Motor neuron (in vitro differentiated cells): ENCODE results near the gene TRAPPC12. TPM values are rescaled to one million over a fixed set of nuclear protein-coding genes. Genes with fewer than 3 reads are reported as not detected.
A peak's percentile ranks its signal among the peaks of the same experiment; 100 is the strongest.

Experiments
- ATAC-seq, 8 experiments: fragments of 200-7000 bp; cut with Tn5 transposase; replicated peaks in 6 of 8; 2 replicates each; pipeline ENCODE4 v1.8.0; 2021; ENCODE audit warnings: mild to moderate bottlenecking in 8 of 8, moderate library complexity in 8 of 8
- H3K27ac ChIP-seq, 2 donors: fragments of 250-450 bp; sonication (Bioruptor Pico); 2 replicates each; pipeline ENCODE4 v1.9.0; 2021; ENCODE audit warnings: antibody characterized with exemption in 2 of 2, mild to moderate bottlenecking in 2 of 2, moderate library complexity in 1 of 2
- H3K4me1 ChIP-seq, 2 donors: fragments of 250-450 bp; sonication (Bioruptor Pico); replicated peaks in 1 of 2; 2 replicates each; pipeline ENCODE4 v1.6.1; 2021; ENCODE audit warnings: antibody characterized with exemption in 2 of 2, mild to moderate bottlenecking in 2 of 2, moderate library complexity in 1 of 2
- H3K4me3 ChIP-seq, 5 donors: fragments of 250-450 bp; sonication (Bioruptor Pico); 2 replicates each; pipeline ENCODE4 v1.9.0; 2021; ENCODE audit warnings: antibody characterized with exemption in 5 of 5, mild to moderate bottlenecking in 5 of 5, moderate library complexity in 4 of 5
- WGBS, 10 experiments: fragments of 450-650 bp; shearing (Covaris generic); methylation state at CpG; one replicate each; pipeline ENCODE4 v1.0.0; 2022; 5-methylcytosine and 5-hydroxymethylcytosine counted together
- in situ Hi-C, 9 experiments: fragments of 400-800 bp; cut with MboI; loops; one replicate each; pipeline ENCODE4 v1.15.0; 2021; ENCODE audit warnings: low sequenced_read_pairs in 9 of 9, low pct_unique_long_range_greater_than_20kb in 2 of 9; ENCODE audit not compliant: unreplicated experiment in 9 of 9
- total RNA-seq, 8 experiments: library from RNA; unstranded; fragments of 300-600 nt; gene quantifications; 2 replicates each; pipeline versions ENCODE4 v1.2.3 to v1.2.4, GENCODE V29; 2022

TRAPPC12 gene
- total RNA-seq, 8 experiments from 2014 or later: 40.1 to 228 (median 67.4) TPM

- peak overlapping the region; percentile 61 to 77 for H3K27ac ChIP-seq
- in situ Hi-C loops: no loop called here
- H3K4me1 ChIP-seq: peaks cover 29 to 42% of the 10 kb centered on the region in 2 donors
- WGBS, 10 experiments: 54 to 98% (median 65%) methylated on average over 3 to 8 of the region's 13 CpGs; no CpG with 5 or more reads in 4 of the 10 experiments
- ATAC-seq: peak in 5 of 8 experiments; percentile 51 to 66 (median 58)
- H3K4me3 ChIP-seq: no peak overlapping the region
These were observed 40.7 kb downstream of the TRAPPC12 start for GRCh38 chr2:3420076-3420768.

- in situ Hi-C loops: no loop called here
- peaks cover 29 to 42% of the 10 kb centered on the region in 2 donors for H3K4me1 ChIP-seq
These were observed 41.4 kb downstream of the TRAPPC12 start for GRCh38 chr2:3420769-3421397.

GRCh38 chr2:3421580-3421979 lies 42.1 kb downstream of the TRAPPC12 start:
- H3K4me1 ChIP-seq: peaks cover 29 to 42% of the 10 kb centered on the region in 2 donors
- WGBS, 10 experiments: 27 to 100% (median 93%) methylated on average over 1 to 15 of the region's 19 CpGs; no CpG with 5 or more reads in 1 of the 10 experiments
- no peak overlapping the region for H3K4me3 ChIP-seq
- in situ Hi-C loops: no loop called here
- peak in 5 of 8 experiments; percentile 32 to 92 (median 91) for ATAC-seq
- H3K27ac ChIP-seq: peak overlapping the region; percentile 72 to 77

More at GRCh38 chr2:3420769-3421397, 41.4 kb downstream of the TRAPPC12 start:
- WGBS, 10 experiments: 74 to 100% (median 90%) methylated on average over 3 to 11 of the region's 14 CpGs
- Histone ChIP-seq H3K4me3 (no peak overlapping the region), H3K27ac (peak overlapping the region; percentile 61 to 77)
- ATAC-seq: peak in 3 of 8 experiments; percentile 26 to 39 (median 35)

- 47 to 100% (median 76%) methylated on average over 2 to 16 of the region's 16 CpGs; no CpG with 5 or more reads in 2 of the 10 experiments for WGBS, 10 experiments
- no peak overlapping the region for H3K4me3 ChIP-seq
- no peak for ATAC-seq
- in situ Hi-C loops: no loop called here
- peak overlapping the region; percentile 72 to 77 for H3K27ac ChIP-seq
- H3K4me1 ChIP-seq: peaks cover 29 to 42% of the 10 kb centered on the region in 2 donors
These were observed 42.8 kb downstream of the TRAPPC12 start for GRCh38 chr2:3422161-3422779.

GRCh38 chr2:3423492-3424170 lies 44.1 kb downstream of the TRAPPC12 start:
- WGBS, 10 experiments: 4 to 90% (median 42%) methylated on average over 4 to 6 of the region's 19 CpGs; no CpG with 5 or more reads in 3 of the 10 experiments
- Histone ChIP-seq H3K4me1 (peaks cover 24 to 38% of the 10 kb centered on the region in 2 donors), H3K27ac (no peak overlapping the region), H3K4me3 (no peak overlapping the region)
- in situ Hi-C loops: no loop called here
- peak in 5 of 8 experiments; percentile 21 to 73 (median 59) for ATAC-seq

GRCh38 chr2:3424171-3424795 lies 44.8 kb downstream of the TRAPPC12 start:
- ATAC-seq: no peak
- no peak overlapping the region for H3K4me3 ChIP-seq
- in situ Hi-C loops: no loop called here
- no peak overlapping the region for H3K27ac ChIP-seq
- WGBS, 10 experiments: 65 to 100% (median 90%) methylated on average over 1 to 9 of the region's 9 CpGs
- H3K4me1 ChIP-seq: peaks cover 20 to 32% of the 10 kb centered on the region in 2 donors

GRCh38 chr2:3426615-3427014 lies 47.1 kb downstream of the TRAPPC12 start:
- Histone ChIP-seq H3K27ac (no peak overlapping the region), H3K4me3 (no peak overlapping the region), H3K4me1 (peaks cover 7 to 16% of the 10 kb centered on the region in 2 donors)
- ATAC-seq: no peak
- 84 to 99% (median 93%) methylated on average over 4 to 11 of the region's 14 CpGs; no CpG with 5 or more reads in 2 of the 10 experiments for WGBS, 10 experiments
- in situ Hi-C loops: no loop called here

GRCh38 chr2:3427272-3427671 lies 47.8 kb downstream of the TRAPPC12 start:
- Histone ChIP-seq H3K4me1 (peaks cover under 1 to 9% of the 10 kb centered on the region in 2 donors), H3K4me3 (no peak overlapping the region), H3K27ac (no peak overlapping the region)
- 50 to 100% (median 100%) methylated on average over 1 to 5 of the region's 6 CpGs; no CpG with 5 or more reads in 3 of the 10 experiments for WGBS, 10 experiments
- no peak for ATAC-seq
- in situ Hi-C loops: no loop called here

GRCh38 chr2:3428577-3428976 lies 49.1 kb downstream of the TRAPPC12 start:
- Histone ChIP-seq H3K27ac (no peak overlapping the region), H3K4me1 (peaks cover 5 to 12% of the 10 kb centered on the region in 2 donors), H3K4me3 (no peak overlapping the region)
- WGBS, 10 experiments: 13 to 100% (median 83%) methylated on average over 1 to 8 of the region's 10 CpGs; no CpG with 5 or more reads in 3 of the 10 experiments
- peak in 2 of 8 experiments; percentile 10 to 50 for ATAC-seq
- in situ Hi-C loops: no loop called here

- Histone ChIP-seq H3K4me3 (no peak overlapping the region), H3K4me1 (peaks cover 11 to 18% of the 10 kb centered on the region in 2 donors), H3K27ac (no peak overlapping the region)
- peak in 1 of 8 experiments; percentile 3 for ATAC-seq
- WGBS, 10 experiments: 72 to 100% (median 89%) methylated on average over 3 to 5 of the region's 6 CpGs; no CpG with 5 or more reads in 1 of the 10 experiments
- in situ Hi-C loops: no loop called here
These were observed 49.6 kb downstream of the TRAPPC12 start for GRCh38 chr2:3429066-3429610.

- peak in 4 of 8 experiments; percentile 33 to 68 (median 56) for ATAC-seq
- no peak overlapping the region for H3K27ac ChIP-seq
- peaks cover 11 to 21% of the 10 kb centered on the region in 2 donors for H3K4me1 ChIP-seq
- H3K4me3 ChIP-seq: no peak overlapping the region
- in situ Hi-C loops: no loop called here
- WGBS, 10 experiments: 3 to 100% (median 94%) methylated on average over 3 to 6 of the region's 6 CpGs; no CpG with 5 or more reads in 1 of the 10 experiments
These were observed 50.7 kb downstream of the TRAPPC12 start for GRCh38 chr2:3430172-3430571.
